Heart left ventricle (tissue), 16 donors: ENCODE results near the gene LSM4. TPM values are rescaled to one million over a fixed set of nuclear protein-coding genes. Genes with fewer than 3 reads are reported as not detected.

ENCODE experiments used
- ATAC-seq, 4 donors: fragments of 200-7000 bp; cut with Tn5 transposase; one replicate each; pipeline ENCODE4 v1.9.1; 2020 to 2022; ENCODE audit warnings: moderate library complexity in 4 of 4, mild to moderate bottlenecking in 3 of 4, moderate number of reproducible peaks in 1 of 4
- DNase-seq, 5 donors: peaks; one replicate each; pipeline ENCODE4 v3.0.0-alpha.2; 2020
- H3K27ac ChIP-seq, 12 donors: fragments of 200-600 bp; sonication (generic) in 4 of 12; one replicate each; pipeline versions ENCODE4 v1.5.0 to v1.8.0; 2016 to 2022; ENCODE audit warnings: mild to moderate bottlenecking in 2 of 12
- H3K27me3 ChIP-seq, 9 donors: fragments of 200-600 bp; sonication (generic) in 2 of 9; one replicate each; pipeline versions ENCODE4 v1.5.1 to v1.8.0; 2016 to 2022; ENCODE audit warnings: mild to moderate bottlenecking in 3 of 9
- H3K36me3 ChIP-seq, 9 donors: fragments of 200-600 bp; sonication (generic) in 2 of 9; one replicate each; pipeline versions ENCODE4 v1.5.0 to v1.8.0; 2018 to 2022; ENCODE audit warnings: mild to moderate bottlenecking in 2 of 9
- H3K4me1 ChIP-seq, 12 donors: fragments of 200-600 bp; sonication (generic) in 4 of 12; one replicate each; pipeline versions ENCODE4 v1.5.0 to v1.8.0; 2016 to 2022; ENCODE audit warnings: mild to moderate bottlenecking in 3 of 12
- H3K4me3 ChIP-seq, 12 donors: fragments of 200-600 bp; sonication (generic) in 4 of 12; one replicate each; pipeline versions ENCODE4 v1.5.0 to v1.8.0; 2017 to 2022; ENCODE audit warnings: mild to moderate bottlenecking in 9 of 12, moderate library complexity in 4 of 12
- H3K9me3 ChIP-seq, 12 donors: fragments of 200-600 bp; sonication (generic) in 4 of 12; one replicate each; pipeline versions ENCODE4 v1.5.0 to v1.8.0; 2016 to 2022; ENCODE audit warnings: mild to moderate bottlenecking in 1 of 12
- CTCF ChIP-seq, 12 donors: fragments of 200-600 bp; sonication (generic) in 4 of 12; IDR thresholded peaks; one replicate each; pipeline versions ENCODE4 v1.5.0 to v1.8.0; 2018 to 2022; ENCODE audit warnings: antibody characterized with exemption in 12 of 12, mild to moderate bottlenecking in 5 of 12
- POLR2A ChIP-seq, 2 donors: fragments of 450-650 bp; IDR thresholded peaks; one replicate each; pipeline ENCODE4 v1.6.1; 2017; ENCODE audit warnings: antibody characterized with exemption in 2 of 2, mild to moderate bottlenecking in 2 of 2, moderate library complexity in 2 of 2
- WGBS, 4 donors: extraction: QIAGEN DNeasy Blood & Tissue Kit in 2 of 4; methylation state at CpG; one replicate each; pipeline versions ENCODE4 v1.1.5 to v1.1.7; 2013 to 2018; 5-methylcytosine and 5-hydroxymethylcytosine counted together
- intact Hi-C, 10 donors: fragments of 100-400 bp; cut with DNase I; formaldehyde crosslinking; loops; one replicate each; pipeline versions ENCODE4 v1.11.1 to v1.14.2; 2022
- long read RNA-seq, 3 donors: library from polyadenylated mRNA; unstranded; transcript quantifications; one replicate each; pipeline ENCODE4 v2.0.0, GENCODE V29; 2020 to 2021
- polyA plus RNA-seq, 2 donors: library from polyadenylated mRNA; stranded (reverse); fragments of 200-250 nt; gene quantifications; one replicate each; pipeline ENCODE4 v1.2.3, GENCODE V29; 2013
- total RNA-seq, 9 donors: library from RNA; depleted of rRNA in 2 of 9; stranded (reverse); fragments of >200 nt in 2 of 9; fragmentation: NEBNext Ultra II Directional in 3 of 9; extraction: Animal tissue kit (Norgen Biotek cat#: 25700) in 3 of 9; gene quantifications; one replicate each; pipeline versions ENCODE4 v1.1.0 to v1.2.4, GENCODE V29; 2016 to 2023
- donor health status: ischemic (EF 13 %, LVEDD 7.1; RV severe dilation, severe dysfunction).
- donor health status: healthy with polysubstance abuse.
- donor health status: DM: no; HTN: yes; CAD: no.
- donor health status: DM: no; HTN: no; CAD: no.
- donor health status: ischemic (EF 25% LVEDD 6.9; RV normal size, moderate dysfunction).
- donor health status: ischemic (EF 25% LVEDD 5.7; RV mildly dilated, moderate dysfunction).
- donor health status: healthy.
- donor health status: DM: yes; HTN: yes; CAD: no.
- donor health status: ischemic (EF 35%, LVEDD 5.7; RV mildly dilated, moderate dysfunction).
- donor health status: nonischemic (EF 11% LVEDD 7.7; RV severe dilation, severe dysfunction).
- donor health status: DM: yes; HTN: yes; CAD: no.
- donor health status: PGD.
- donor health status: ischemic (EF 29% LVEDD 5.4; RV normal size, mild dysfunction).
- donor health status: nonischemic (EF 23%, LVEDD 6.1; RV moderate dilation, normal function).

LSM4 gene
- total RNA-seq (100 to 1,000 TPM in 5 of 9 donors, 10 to 100 TPM in 4; 65.8 to 167 (median 101) TPM), polyA plus RNA-seq (100 to 1,000 TPM; 127 to 171 TPM)
- long read RNA-seq, donor 1, transcript LSM4-203 (5 exons, 1,908 nt): major isoform, 89 of 103 reads
- long read RNA-seq, donor 1, partial matches to known transcripts: 8 of 103 reads
- long read RNA-seq, donor 1, other reads (novel, unspliced or antisense): 5 of 103 reads
- long read RNA-seq, donor 2, transcript LSM4-203 (5 exons, 1,908 nt): major isoform, 208 of 221 reads
- long read RNA-seq, donor 2, partial matches to known transcripts: 6 of 221 reads
- long read RNA-seq, donor 2, other reads (novel, unspliced or antisense): 5 of 221 reads
- long read RNA-seq, donor 3, transcript LSM4-203 (5 exons, 1,908 nt): major isoform, 96 of 102 reads
- long read RNA-seq, donor 3, partial matches to known transcripts: 6 of 102 reads
- long read RNA-seq, donor 3, other reads (novel, unspliced or antisense): 0 of 102 reads

- TF ChIP-seq CTCF (IDR thresholded peaks at IDR 0.05) (peak in 6 of 12 donors; percentile 5 to 38 (median 18)), POLR2A (IDR thresholded peaks at IDR 0.05) (peak; percentile 22 to 82)
- Histone ChIP-seq H3K4me3 (peak within 1 kb of the TSS; percentile 25 to 91 (median 81)), H3K36me3 (no peaks in the 10 kb centered on the region), H3K27ac (peak within 1 kb of the TSS; percentile 62 to 98 (median 90)), H3K9me3 (no peaks in the 10 kb centered on the region), H3K27me3 (no peaks in the 10 kb centered on the region), H3K4me1 (peaks cover 2 to 60% (median 46%) of the 10 kb centered on the region in 12 donors)
- WGBS, 4 donors: 0% methylated on average over 24 to 75 of the region's 75 CpGs
- ATAC-seq (peak; percentile 96 to 98 (median 96)), DNase-seq (peak; percentile 98 to 99 (median 99))
- intact Hi-C loops: loop anchor here in 8 of 10 donors (1.0 to 10.0 kb wide), 8 partner anchors 18 to 128 kb away; partner anchors contain the start of genes RAB3A (in 2 of the 8), JUND (in 1 of the 8) and MPV17L2 (in 1 of the 8)
Observed at GRCh38 chr19:18322759-18323460, at the start of gene LSM4. Gene LSM4, minus strand, starts transcription at chr19:18323076. Its CDS starts 56 bp downstream, at chr19:18323020.

- no peak overlapping the region for H3K27ac ChIP-seq
Observed at GRCh38 chr19:18368504-18369222, 45.8 kb upstream of the LSM4 start.

GRCh38 chr19:18366021-18366435 lies 43.2 kb upstream of the LSM4 start:
- intact Hi-C loops: no loop called here

More at GRCh38 chr19:18368504-18369222, 45.8 kb upstream of the LSM4 start:
- ATAC-seq: no peak
- Histone ChIP-seq H3K4me3 (no peak overlapping the region), H3K9me3 (no peaks in the 10 kb centered on the region), H3K4me1 (peaks cover 0 to 43% (median 21%) of the 10 kb centered on the region in 12 donors), H3K27me3 (no peaks in the 10 kb centered on the region), H3K36me3 (peaks cover 0 to 6% (median under 1%) of the 10 kb centered on the region in 9 donors)
- 68 to 88% (median 85%) methylated on average over 6 to 15 of the region's 15 CpGs for WGBS, 4 donors
- DNase-seq: no peak
- intact Hi-C loops: no loop called here
- TF ChIP-seq POLR2A (IDR thresholded peaks at IDR 0.05) (no peak), CTCF (IDR thresholded peaks at IDR 0.05) (no peak)

More at GRCh38 chr19:18366021-18366435, 43.2 kb upstream of the LSM4 start:
- DNase-seq (no peak), ATAC-seq (no peak)
- Histone ChIP-seq H3K9me3 (no peaks in the 10 kb centered on the region), H3K36me3 (peaks cover 0 to 25% (median 14%) of the 10 kb centered on the region in 9 donors), H3K27me3 (no peaks in the 10 kb centered on the region), H3K4me1 (peaks cover 0 to 33% (median 17%) of the 10 kb centered on the region in 12 donors), H3K27ac (peak overlapping the region in 10 of 12 donors; percentile 63 to 90 (median 80)), H3K4me3 (no peak overlapping the region)
- no peak for TF ChIP-seq CTCF (IDR thresholded peaks at IDR 0.05)
- no peak for TF ChIP-seq POLR2A (IDR thresholded peaks at IDR 0.05)
- 77 to 96% (median 87%) methylated on average over 2 of the region's 2 CpGs for WGBS, 4 donors
